ENCODE results near the gene GDI1. TPM values are rescaled to one million over a fixed set of nuclear protein-coding genes. Genes with fewer than 3 reads are reported as not detected.
A peak's percentile ranks its signal among the peaks of the same experiment; 100 is the strongest.
"Not testable (repeated sequence)": the region's sequence is repeated elsewhere in the genome, so short reads cannot be mapped to it uniquely, and the experiment has no call there.

The GDI1 gene
- 100 to 1,000 TPM in 2 of 4 donors, 10 to 100 TPM in 2; 65.2 to 278 (median 117) TPM for total RNA-seq

DNA sequence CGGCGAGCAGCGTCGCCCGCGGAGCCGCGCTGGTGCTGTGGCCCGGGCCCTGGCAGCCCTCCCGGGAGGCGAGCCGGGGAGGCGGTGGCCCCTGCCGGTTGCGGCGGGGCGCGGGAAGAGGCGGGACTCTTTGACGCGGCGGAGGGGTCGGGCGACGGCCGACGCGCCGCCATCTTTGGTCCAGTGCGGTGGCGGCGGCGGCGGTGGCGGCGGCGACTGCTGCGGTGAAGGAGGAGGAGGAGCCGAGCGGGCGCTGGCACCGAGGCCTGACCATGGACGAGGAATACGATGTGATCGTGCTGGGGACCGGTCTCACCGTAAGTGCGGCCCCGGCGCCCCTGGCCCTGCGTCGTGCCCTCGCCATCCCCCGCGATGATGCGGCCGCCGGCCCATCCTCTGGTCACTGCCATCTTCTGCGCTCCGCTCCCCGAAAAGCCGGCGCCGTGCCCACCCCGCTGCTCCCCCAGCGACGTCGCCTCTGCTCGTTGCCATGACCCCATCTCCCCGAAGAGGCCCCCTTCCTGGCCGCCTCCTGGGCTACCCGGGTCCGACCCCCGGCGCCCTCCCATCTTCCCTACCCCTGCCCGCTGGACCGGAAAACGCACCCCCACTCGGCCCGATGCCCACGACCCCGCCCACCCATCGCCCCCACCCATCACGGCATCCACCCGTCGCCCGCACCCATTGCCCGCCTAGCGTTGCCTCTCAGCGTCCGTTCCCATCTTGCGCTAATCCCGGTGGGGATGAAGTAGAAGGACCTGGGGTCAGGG is at the start of gene GDI1:
GDI1 (plus strand) TSS at position 172 of the 770 bp plus-strand sequence; CDS start at position 273, 101 bp downstream.
- Histone ChIP-seq H3K27me3 (no peaks in the 10 kb centered on the region), H3K4me3 (peak within 1 kb of the TSS; percentile 68 to 81 (median 75)), H3K36me3 (peaks cover 0 to 27% (median 0%) of the 10 kb centered on the region in 3 donors), H3K27ac (peak within 1 kb of the TSS; percentile 84 to 95 (median 92)), H3K4me1 (peaks cover 0 to 14% (median 0%) of the 10 kb centered on the region in 4 donors), H3K9me3 (no peaks in the 10 kb centered on the region)
- DNase-seq, result peak in 2 of 3 donors; percentile 66 to 67
- TF ChIP-seq, protein P1, sequence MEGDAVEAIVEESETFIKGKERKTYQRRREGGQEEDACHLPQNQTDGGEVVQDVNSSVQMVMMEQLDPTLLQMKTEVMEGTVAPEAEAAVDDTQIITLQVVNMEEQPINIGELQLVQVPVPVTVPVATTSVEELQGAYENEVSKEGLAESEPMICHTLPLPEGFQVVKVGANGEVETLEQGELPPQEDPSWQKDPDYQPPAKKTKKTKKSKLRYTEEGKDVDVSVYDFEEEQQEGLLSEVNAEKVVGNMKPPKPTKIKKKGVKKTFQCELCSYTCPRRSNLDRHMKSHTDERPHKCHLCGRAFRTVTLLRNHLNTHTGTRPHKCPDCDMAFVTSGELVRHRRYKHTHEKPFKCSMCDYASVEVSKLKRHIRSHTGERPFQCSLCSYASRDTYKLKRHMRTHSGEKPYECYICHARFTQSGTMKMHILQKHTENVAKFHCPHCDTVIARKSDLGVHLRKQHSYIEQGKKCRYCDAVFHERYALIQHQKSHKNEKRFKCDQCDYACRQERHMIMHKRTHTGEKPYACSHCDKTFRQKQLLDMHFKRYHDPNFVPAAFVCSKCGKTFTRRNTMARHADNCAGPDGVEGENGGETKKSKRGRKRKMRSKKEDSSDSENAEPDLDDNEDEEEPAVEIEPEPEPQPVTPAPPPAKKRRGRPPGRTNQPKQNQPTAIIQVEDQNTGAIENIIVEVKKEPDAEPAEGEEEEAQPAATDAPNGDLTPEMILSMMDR (IDR thresholded peaks at IDR 0.05), result no peak
- peak in 1 of 2 donors; percentile 17 for TF ChIP-seq POLR2A (IDR thresholded peaks at IDR 0.05)

DNA sequence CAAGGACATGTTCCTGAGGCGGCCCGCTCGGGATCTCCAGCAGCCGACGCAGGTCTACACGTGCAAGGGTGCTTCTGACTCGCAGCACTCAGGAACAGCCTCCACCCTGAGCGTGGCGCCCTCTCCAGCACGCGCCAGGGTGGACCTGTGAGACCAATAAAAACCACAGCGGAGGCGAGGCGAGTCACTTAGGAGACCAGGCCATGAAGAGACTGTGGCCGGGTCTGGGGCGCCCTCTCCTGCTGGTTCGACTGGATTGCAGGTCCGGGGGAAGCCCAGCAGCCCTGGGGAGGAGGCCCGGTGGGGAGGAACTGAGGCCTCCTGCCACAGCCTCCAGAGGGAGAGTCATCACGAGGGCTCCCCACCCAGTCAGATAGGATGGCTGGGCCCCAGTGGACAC is 48.9 kb upstream of the GDI1 start:
- H3K4me1 ChIP-seq, H3K36me3 ChIP-seq, H3K9me3 ChIP-seq, DNase-seq, H3K4me3 ChIP-seq, H3K27ac ChIP-seq, H3K27me3 ChIP-seq: not testable (repeated sequence)

DNA sequence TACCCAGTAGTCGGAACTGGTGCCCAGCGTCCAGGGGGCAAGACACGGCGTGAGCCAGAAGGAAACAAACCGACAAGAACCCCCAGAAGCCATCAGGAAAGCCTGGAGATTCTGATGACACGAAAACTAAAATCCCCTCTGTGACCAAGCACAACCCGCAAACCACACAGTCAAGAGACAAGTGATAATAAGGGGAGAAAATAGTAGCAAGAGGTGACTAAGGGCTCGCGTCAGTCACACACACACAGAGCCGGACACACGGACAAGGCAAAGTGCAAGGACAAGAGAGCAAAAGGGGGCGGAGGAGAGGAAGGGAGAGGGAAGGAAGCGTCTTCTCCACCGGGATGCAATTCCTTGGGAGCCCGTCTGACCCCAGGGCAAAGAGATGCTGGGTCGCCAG is 48.3 kb upstream of the GDI1 start:
- H3K36me3 ChIP-seq, DNase-seq, H3K4me1 ChIP-seq: not testable (repeated sequence)

DNA sequence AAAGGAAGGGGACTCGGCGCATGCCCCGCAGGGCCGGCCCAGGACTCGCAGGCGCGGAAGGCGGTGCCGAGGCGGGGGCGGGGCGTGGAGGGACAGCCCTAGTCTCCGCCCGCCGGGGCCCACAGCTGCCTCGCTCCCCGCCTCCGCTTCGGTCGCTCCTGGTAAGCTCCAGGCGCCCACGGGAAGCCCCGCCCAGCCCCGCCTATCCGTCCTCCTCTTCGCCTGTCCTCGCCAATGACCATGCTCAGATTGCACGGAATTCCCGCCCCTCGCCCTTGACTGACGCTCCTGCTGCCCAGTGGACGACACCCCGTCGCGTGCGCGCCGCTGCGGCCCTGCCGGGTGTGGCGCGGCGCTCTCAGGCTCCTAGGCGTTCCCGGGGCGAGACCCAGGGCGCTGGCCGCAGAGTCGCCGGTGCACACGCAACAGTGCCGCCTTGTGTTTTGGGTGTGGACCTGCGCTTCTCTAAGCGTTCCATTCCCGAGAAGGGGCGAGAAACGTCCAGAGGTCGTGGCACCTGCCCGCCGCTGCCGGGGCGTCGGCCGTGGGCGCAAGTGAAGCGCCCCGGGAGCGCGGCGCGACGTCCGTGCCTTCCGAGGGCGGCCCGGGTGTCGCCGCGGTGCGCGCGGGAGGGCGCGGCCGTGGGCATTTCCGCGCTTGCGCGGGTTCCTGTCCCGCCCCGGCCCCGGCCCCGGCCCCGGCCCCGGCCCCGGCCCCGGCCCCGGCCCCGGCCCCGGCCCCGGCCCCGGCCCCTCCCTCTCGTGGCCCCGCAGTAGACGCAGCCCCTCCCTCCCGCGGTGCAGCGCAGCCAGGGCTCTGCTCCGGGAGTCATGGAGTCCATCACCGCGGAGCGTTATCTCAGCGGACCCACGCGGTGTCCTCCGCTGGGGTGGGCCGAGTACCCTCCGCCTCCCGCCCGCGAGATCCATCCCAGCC is 46.9 kb upstream of the GDI1 start:
- H3K9me3 ChIP-seq, H3K4me1 ChIP-seq, DNase-seq, H3K36me3 ChIP-seq, H3K27me3 ChIP-seq: not testable (repeated sequence)
- peak overlapping the region in 2 of 4 donors; percentile 33 to 42 for H3K4me3 ChIP-seq
- peak overlapping the region; percentile 43 to 86 (median 74) for H3K27ac ChIP-seq

More for the DNA sequence above, 48.3 kb upstream of the GDI1 start:
- not testable (repeated sequence) for H3K27ac ChIP-seq, H3K4me3 ChIP-seq, H3K27me3 ChIP-seq, H3K9me3 ChIP-seq

DNA sequence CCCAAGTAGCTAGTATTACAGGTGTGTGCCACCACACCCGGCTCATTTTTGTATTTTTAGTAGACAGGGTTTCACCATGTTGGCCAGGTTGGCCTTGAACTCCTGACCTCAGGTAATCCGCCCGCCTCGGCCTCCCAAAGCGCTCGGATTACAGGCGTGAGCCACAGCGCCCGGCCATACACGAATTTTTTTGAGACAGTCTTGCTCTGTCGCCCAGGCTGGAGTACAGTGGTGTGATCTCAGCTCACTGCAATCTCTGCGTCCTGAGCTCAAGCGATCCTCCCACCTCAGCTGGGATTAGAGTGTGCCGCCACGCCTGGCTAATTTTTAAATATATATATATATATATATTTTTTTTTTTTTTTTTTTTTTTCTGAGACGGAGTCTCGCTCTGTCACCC is 40.6 kb upstream of the GDI1 start:
- not testable (repeated sequence) for H3K4me3 ChIP-seq, H3K9me3 ChIP-seq, DNase-seq, H3K27me3 ChIP-seq
- Histone ChIP-seq H3K27ac (peak overlapping the region in 2 of 4 donors; percentile 96 to 99), H3K36me3 (peaks cover 0 to 21% (median 0%) of the 10 kb centered on the region in 3 donors), H3K4me1 (peaks cover 0 to 12% (median 0%) of the 10 kb centered on the region in 4 donors)

DNA sequence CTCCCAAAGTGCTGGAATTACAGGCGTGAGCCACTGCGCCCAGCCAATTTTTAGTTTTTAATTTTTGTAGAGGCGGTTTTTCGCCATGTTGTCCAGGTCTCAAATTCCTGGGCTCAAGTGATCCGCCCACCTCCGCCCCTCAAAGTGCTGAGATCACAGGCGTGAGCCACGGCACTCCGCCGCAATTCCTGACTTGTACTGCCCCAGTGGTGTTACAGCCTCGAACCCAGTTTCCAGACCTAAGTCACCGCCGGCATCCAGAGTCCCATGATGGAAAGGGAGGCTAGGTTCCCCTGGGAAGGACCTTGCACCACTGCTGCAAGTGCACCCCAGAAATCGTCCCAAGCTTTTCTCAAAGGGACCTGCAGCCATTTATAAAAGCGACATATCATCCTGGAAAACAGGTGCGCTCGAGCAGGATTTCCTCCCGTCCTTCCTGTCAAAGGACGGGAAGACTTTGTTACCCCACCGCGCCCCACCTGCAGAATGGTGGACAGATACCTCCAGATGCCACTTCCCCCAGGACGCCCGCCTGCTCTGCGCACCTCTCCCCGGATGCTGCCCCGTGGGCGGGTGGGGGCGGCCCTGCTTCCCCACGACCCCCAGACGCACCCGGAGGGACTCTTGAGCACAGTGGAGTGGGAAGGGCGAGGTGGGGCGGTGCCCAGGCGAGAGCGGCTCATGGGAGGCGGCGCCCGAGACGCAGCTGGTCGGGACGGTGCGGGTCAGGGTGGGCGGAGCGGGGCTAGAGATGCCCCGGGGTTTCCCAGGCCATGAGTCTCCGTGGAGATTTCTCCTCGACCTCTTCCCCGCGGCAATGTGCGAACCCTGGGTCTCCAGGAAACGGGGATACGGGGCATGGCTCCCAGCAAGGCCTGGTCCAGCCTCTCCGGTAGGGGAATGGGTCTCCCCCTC is 39.7 kb upstream of the GDI1 start:
- H3K27me3 ChIP-seq, result no peaks in the 10 kb centered on the region
- peak overlapping the region; percentile 92 to 99 (median 98) for H3K27ac ChIP-seq
- H3K4me3 ChIP-seq, result peak overlapping the region; percentile 44 to 74 (median 64)
- DNase-seq, result peak; percentile 62 to 86 (median 84)
- TF ChIP-seq POLR2A (IDR thresholded peaks at IDR 0.05), result peak in 1 of 2 donors; percentile 36
- TF ChIP-seq, protein P1 (IDR thresholded peaks at IDR 0.05), result no peak
- H3K36me3 ChIP-seq, result peaks cover 0 to 21% (median 0%) of the 10 kb centered on the region in 3 donors
- no peaks in the 10 kb centered on the region for H3K9me3 ChIP-seq
- H3K4me1 ChIP-seq, result peaks cover 0 to 12% (median 0%) of the 10 kb centered on the region in 4 donors

Measured in Peyer's patch (tissue), 4 donors.